H1 (cell line): ENCODE measurements around the gene ACER3.
"Not testable (repeated sequence)": the region's sequence is repeated elsewhere in the genome, so short reads cannot be mapped to it uniquely, and the experiment has no call there.

Experiments
- BRCA1 ChIP-seq: IDR thresholded peaks from 2 replicates; pipeline ENCODE4 v1.6.1; 2012; ENCODE audit warnings: low read depth, low read length, improper control_type of control experiment
- CTCF ChIP-seq, 3 experiments: IDR thresholded peaks; 1 replicate in 2 of 3; 2 replicates in 1 of 3; pipeline versions ENCODE4 v1.5.1 to v1.6.1; 2011; ENCODE audit warnings: low read length in 3 of 3, mild to moderate bottlenecking in 3 of 3, inconsistent platforms in 2 of 3, low read depth in 1 of 3, moderate library complexity in 1 of 3; ENCODE audit not compliant: insufficient read depth in 1 of 3; ENCODE audit errors: control extremely low read depth in 1 of 3
- EP300 ChIP-seq, 2 experiments: IDR thresholded peaks; 1 replicate in 1 of 2; 2 replicates in 1 of 2; pipeline ENCODE4 v1.6.1; 2011 to 2012; ENCODE audit warnings: low read depth in 2 of 2, low read length in 2 of 2, mild to moderate bottlenecking in 2 of 2, borderline replicate concordance in 1 of 2, inconsistent platforms in 1 of 2, moderate library complexity in 1 of 2
- JUN ChIP-seq: IDR thresholded peaks from 2 replicates; pipeline ENCODE4 v1.6.1; 2011; ENCODE audit warnings: low read depth, mild to moderate bottlenecking, improper control_type of control experiment, low read length
- JUND ChIP-seq: IDR thresholded peaks from 2 replicates; pipeline ENCODE4 v1.6.1; 2011; ENCODE audit warnings: mild to moderate bottlenecking, improper control_type of control experiment, low read length
- MAFK ChIP-seq: IDR thresholded peaks from 2 replicates; pipeline ENCODE4 v1.6.1; 2012; ENCODE audit warnings: low read depth, mild to moderate bottlenecking, improper control_type of control experiment, low read length
- POLR2AphosphoS5 ChIP-seq: IDR thresholded peaks from 2 replicates; pipeline ENCODE4 v1.6.1; 2011; ENCODE audit warnings: low read depth, low read length
- RBBP5 ChIP-seq: IDR thresholded peaks from 2 replicates; pipeline ENCODE4 v1.7.1; 2012; ENCODE audit warnings: low read depth, mild to moderate bottlenecking, inconsistent platforms, low read length, moderate library complexity, borderline replicate concordance
- RFX5 ChIP-seq: IDR thresholded peaks from 2 replicates; pipeline ENCODE4 v1.6.1; 2011; ENCODE audit warnings: low read depth, low read length, improper control_type of control experiment, borderline replicate concordance
- RNF2 ChIP-seq: fragments of 200-900, 300-1000 bp; sonication (generic); IDR thresholded peaks from 2 replicates; pipeline ENCODE4 v1.7.1; 2016; ENCODE audit warnings: borderline replicate concordance, low read depth, mild to moderate bottlenecking, antibody characterized with exemption, low read length; ENCODE audit not compliant: poor library complexity, severe bottlenecking; ENCODE audit errors: missing control alignments
- SUZ12 ChIP-seq: fragments of 200-600 bp; sonication (generic); IDR thresholded peaks from 2 replicates; pipeline ENCODE4 v1.6.1; 2012; ENCODE audit warnings: mild to moderate bottlenecking, inconsistent platforms, low read length, moderate library complexity, mixed read lengths
- TEAD4 ChIP-seq: IDR thresholded peaks from 2 replicates; pipeline ENCODE4 v1.6.1; 2012; ENCODE audit warnings: low read depth, low read length, inconsistent platforms, mixed read lengths

DNA sequence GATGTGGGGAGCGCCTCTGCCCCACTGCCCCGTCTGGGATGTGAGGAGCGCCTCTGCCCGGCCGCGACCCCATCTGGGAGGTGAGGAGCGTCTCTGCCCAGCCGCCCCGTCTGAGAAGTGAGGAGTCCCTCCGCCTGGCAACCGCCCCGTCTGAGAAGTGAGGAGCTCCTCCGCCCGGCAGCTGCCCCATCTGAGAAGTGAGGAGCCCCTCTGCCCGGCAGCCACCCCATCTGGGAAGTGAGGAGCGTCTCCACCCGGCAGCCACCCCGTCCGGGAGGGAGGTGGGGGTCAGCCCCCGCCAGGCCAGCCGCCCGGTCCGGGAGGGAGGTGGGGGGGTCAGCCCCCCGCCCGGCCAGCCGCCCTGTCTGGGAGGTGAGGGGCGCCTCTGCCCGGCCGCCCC lies 39.3 kb upstream of the ACER3 start:
- TF ChIP-seq CTCF (IDR thresholded peaks at IDR 0.05; ENCODE audit: control extremely low read depth in 1 of 3, insufficient read depth in 1 of 3, low read depth in 1 of 3, low read length in 3 of 3); RFX5; MAFK; JUND; TEAD4; EP300 (IDR thresholded peaks at IDR 0.05; ENCODE audit: borderline replicate concordance in 1 of 2, low read depth in 2 of 2, low read length in 2 of 2); RNF2; RBBP5; SUZ12; JUN; BRCA1; POLR2AphosphoS5: not testable (repeated sequence)
